Endothelial cell of umbilical vein (primary cell): Measurements from ENCODE around the gene CHI3L1. TPM values are rescaled to one million over a fixed set of nuclear protein-coding genes. Genes with fewer than 3 reads are reported as not detected.

ENCODE experiments used
- BruUV-seq: library from RNA; stranded (reverse); fragments of 400-500 nt; replicated peaks from 2 replicates; lab custom pipeline; 2021; lab: Mats Ljungman, UMichigan
- CTCF ChIA-PET: fragments of 300-600, 350-600 bp; sonication (Branson Sonifier 250); formaldehyde crosslinking; loops from one replicate; lab custom pipeline; 2021; ENCODE audit warnings: antibody characterized with exemption, inconsistent platforms; lab: Charles Lee
- POLR2A ChIA-PET: fragments of 300-600, 350-600 bp; sonication (Branson Sonifier 250); formaldehyde crosslinking; loops from one replicate; lab custom pipeline; 2021; ENCODE audit warnings: antibody characterized with exemption, inconsistent platforms; lab: Charles Lee
- DNase-seq: peaks from one replicate; pipeline ENCODE4 v3.0.0-alpha.2; 2011; ENCODE audit warnings: low read depth, low spot score
- FAIRE-seq: peaks from 2 replicates; lab custom pipeline; 2011; peaks lifted over from hg19 to GRCh38; lab: Jason Lieb, UNC
- H2AFZ ChIP-seq: 2 replicates; pipeline ENCODE4 v1.6.0; 2012; ENCODE audit warnings: low read depth, low read length, control low read depth, inconsistent platforms
- H3K27ac ChIP-seq: 2 replicates; pipeline ENCODE4 v1.5.1; 2011; ENCODE audit warnings: low read depth, mild to moderate bottlenecking, control low read depth, low read length, moderate library complexity; ENCODE audit not compliant: insufficient read depth
- H3K27me3 ChIP-seq, 2 experiments: 2 replicates each; pipeline versions ENCODE4 v1.6.0 to v1.6.1; 2011; ENCODE audit warnings: low read length in 2 of 2, mixed read lengths in 1 of 2; ENCODE audit not compliant: control insufficient read depth in 2 of 2, insufficient read depth in 2 of 2
- H3K36me3 ChIP-seq, 2 experiments: 2 replicates in 1 of 2; 3 replicates in 1 of 2; pipeline ENCODE4 v1.5.1; 2011; ENCODE audit warnings: low read length in 2 of 2, mild to moderate bottlenecking in 1 of 2, moderate library complexity in 1 of 2; ENCODE audit not compliant: control insufficient read depth in 2 of 2, insufficient read depth in 2 of 2; ENCODE audit errors: extremely low read depth in 1 of 2
- H3K4me1 ChIP-seq: 3 replicates; pipeline ENCODE4 v1.5.1; 2011; ENCODE audit warnings: mild to moderate bottlenecking, low read length; ENCODE audit not compliant: control insufficient read depth, insufficient read depth; ENCODE audit errors: extremely low read depth
- H3K4me2 ChIP-seq: 2 replicates; pipeline ENCODE4 v1.6.1; 2011; ENCODE audit warnings: low read length, control low read depth, mixed read lengths; ENCODE audit not compliant: insufficient read depth
- H3K4me3 ChIP-seq, 3 experiments: fragments of 200-600 bp in 1 of 3; sonication (generic), shearing (Covaris generic) in 1 of 3; replicated peaks in 1 of 3; 2 replicates each; pipeline ENCODE4 v1.5.1; 2011 to 2016; ENCODE audit warnings: control low read depth in 3 of 3, low read length in 3 of 3, mild to moderate bottlenecking in 2 of 3, inconsistent platforms in 1 of 3, low read depth in 1 of 3, moderate library complexity in 1 of 3; ENCODE audit not compliant: insufficient read depth in 1 of 3
- H3K79me2 ChIP-seq: 2 replicates; pipeline ENCODE4 v1.6.0; 2012; ENCODE audit warnings: low read length, inconsistent platforms; ENCODE audit not compliant: control insufficient read depth, insufficient read depth
- H3K9ac ChIP-seq: replicated peaks from 2 replicates; pipeline ENCODE3; 2011; ENCODE audit warnings: low read length, control low read depth; ENCODE audit not compliant: insufficient read depth; ENCODE audit errors: extremely low read depth
- H3K9me1 ChIP-seq: replicated peaks from 3 replicates; pipeline ENCODE4 v1.6.0; 2011; ENCODE audit warnings: mild to moderate bottlenecking, low read length; ENCODE audit not compliant: control insufficient read depth, insufficient read depth; ENCODE audit errors: extremely low read depth
- H3K9me3 ChIP-seq: replicated peaks from 2 replicates; pipeline ENCODE4 v1.5.1; 2012; ENCODE audit warnings: low read length, inconsistent platforms; ENCODE audit not compliant: control insufficient read depth, insufficient read depth
- H4K20me1 ChIP-seq: replicated peaks from 2 replicates; pipeline ENCODE3; 2011; ENCODE audit warnings: mild to moderate bottlenecking, low read length; ENCODE audit not compliant: control insufficient read depth, insufficient read depth; ENCODE audit errors: extremely low read depth
- EZH2 ChIP-seq: IDR thresholded peaks from 2 replicates; pipeline ENCODE4 v1.6.1; 2012; ENCODE audit warnings: borderline replicate concordance, low read depth, mild to moderate bottlenecking, moderate library complexity, low read length, inconsistent platforms; ENCODE audit not compliant: severe bottlenecking
- FOS ChIP-seq: IDR thresholded peaks from 2 replicates; pipeline ENCODE4 v1.6.1; 2011; ENCODE audit warnings: mild to moderate bottlenecking, low read length, moderate library complexity, borderline replicate concordance; ENCODE audit not compliant: insufficient read depth
- GATA2 ChIP-seq: IDR thresholded peaks from 2 replicates; pipeline ENCODE4 v1.7.0; 2011; ENCODE audit warnings: low read depth, mild to moderate bottlenecking, moderate library complexity, mixed read lengths, low read length; ENCODE audit not compliant: insufficient read length, insufficient read depth
- JUN ChIP-seq: IDR thresholded peaks from 2 replicates; pipeline ENCODE4 v1.6.1; 2011; ENCODE audit warnings: borderline replicate concordance, low read depth; ENCODE audit not compliant: insufficient read length, insufficient read depth
- MYC ChIP-seq: IDR thresholded peaks from one replicate; pipeline ENCODE4 v1.6.1; 2011; ENCODE audit warnings: mild to moderate bottlenecking, low read depth, low read length
- POLR2A ChIP-seq: IDR thresholded peaks from 2 replicates; pipeline ENCODE4 v1.6.1; 2012; ENCODE audit warnings: low read depth, mild to moderate bottlenecking, control low read depth, low read length
- POLR2AphosphoS5 ChIP-seq: IDR thresholded peaks from 2 replicates; pipeline ENCODE4 v1.6.1; 2012; ENCODE audit warnings: low read depth, mild to moderate bottlenecking, control low read depth, low read length, moderate library complexity; ENCODE audit not compliant: insufficient read depth
- dilution Hi-C: fragments of 300-500 bp; cut with MboI; formaldehyde crosslinking; loops from one replicate; pipeline ENCODE4 v1.15.0; 2019; ENCODE audit warnings: low sequenced_read_pairs; ENCODE audit not compliant: extremely low pct_ligation_motif_present
- intact Hi-C: fragments of 100-400 bp; cut with micrococcal nuclease; formaldehyde crosslinking; loops from one replicate; pipeline ENCODE4 v1.10.0; 2022
- polyA plus RNA-seq, 4 experiments: library from polyadenylated mRNA; depleted of rRNA in 3 of 4; stranded (reverse) in 3 of 4; unstranded in 1 of 4; fragments of >200 nt; gene quantifications; 2 replicates each; pipeline versions ENCODE4 v1.2.1 to v1.2.3, GENCODE V29; 2011 to 2012; ENCODE audit warnings: missing spikeins in 1 of 4
- total RNA-seq: library from RNA; stranded (reverse); gene quantifications from 2 replicates; pipeline ENCODE4 v1.2.3, GENCODE V29; 2021
- TF ChIP-seq, protein P1 (sequence below): IDR thresholded peaks from 2 replicates; pipeline ENCODE4 v1.6.1; 2011; ENCODE audit not compliant: insufficient read depth, insufficient read length
- TF ChIP-seq, protein P2 (sequence below), 2 donors: IDR thresholded peaks; 1 replicate in 1 of 2; 2 replicates in 1 of 2; pipeline ENCODE4 v1.5.1; 2011; ENCODE audit warnings: low read length in 2 of 2, mild to moderate bottlenecking in 2 of 2, moderate library complexity in 2 of 2, control low read depth in 1 of 2, inconsistent platforms in 1 of 2, low read depth in 1 of 2; ENCODE audit not compliant: insufficient read depth in 1 of 2; ENCODE audit errors: extremely low read depth in 1 of 2

The CHI3L1 gene
- total and polyA plus RNA-seq, 2 donors (not counting 3 experiments of a cell fraction or from before 2014, with no cell fraction given): not detected

DNA sequence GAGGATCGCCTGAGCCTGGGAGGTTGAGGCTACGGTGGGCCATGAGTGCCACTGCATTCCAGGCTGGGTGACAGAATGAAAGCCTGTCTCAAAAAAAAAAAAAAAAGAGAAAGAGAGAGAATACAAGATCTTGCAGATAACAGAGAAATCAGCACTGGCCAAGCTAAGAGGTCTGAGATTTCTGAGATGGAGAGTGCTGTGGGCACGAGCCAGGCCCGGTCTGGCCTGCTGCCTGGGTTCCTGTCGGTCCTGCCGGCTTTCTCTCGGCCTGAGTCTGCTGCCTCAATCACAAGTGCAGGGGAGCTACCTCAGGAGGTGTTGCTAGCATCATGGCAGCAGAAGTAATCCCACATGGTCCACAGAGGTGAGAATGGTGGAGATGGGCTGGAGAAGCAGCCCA, 40.0 kb downstream of the CHI3L1 start:
- H3K79me2 ChIP-seq: no peaks in the 10 kb centered on the region
- ChIA-PET CTCF (interaction anchor here (2.8 to 3.0 kb wide), 2 partner anchors 26 to 29 kb away, joined by 11 to 16 read pairs; no protein-coding TSS in a partner anchor), POLR2A (no interaction called here)
- no peak overlapping the region for H3K4me2 ChIP-seq
- dilution Hi-C loops: no loop called here
- H3K9me3 ChIP-seq: no peaks in the 10 kb centered on the region
- no peak overlapping the region for H3K4me3 ChIP-seq
- TF ChIP-seq GATA2 (no peak), POLR2AphosphoS5 (no peak), FOS (no peak), POLR2A (no peak), JUN (no peak), MYC (no peak), EZH2 (no peak)
- TF ChIP-seq, protein P1, sequence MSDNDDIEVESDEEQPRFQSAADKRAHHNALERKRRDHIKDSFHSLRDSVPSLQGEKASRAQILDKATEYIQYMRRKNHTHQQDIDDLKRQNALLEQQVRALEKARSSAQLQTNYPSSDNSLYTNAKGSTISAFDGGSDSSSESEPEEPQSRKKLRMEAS: no peak
- TF ChIP-seq, protein P2, sequence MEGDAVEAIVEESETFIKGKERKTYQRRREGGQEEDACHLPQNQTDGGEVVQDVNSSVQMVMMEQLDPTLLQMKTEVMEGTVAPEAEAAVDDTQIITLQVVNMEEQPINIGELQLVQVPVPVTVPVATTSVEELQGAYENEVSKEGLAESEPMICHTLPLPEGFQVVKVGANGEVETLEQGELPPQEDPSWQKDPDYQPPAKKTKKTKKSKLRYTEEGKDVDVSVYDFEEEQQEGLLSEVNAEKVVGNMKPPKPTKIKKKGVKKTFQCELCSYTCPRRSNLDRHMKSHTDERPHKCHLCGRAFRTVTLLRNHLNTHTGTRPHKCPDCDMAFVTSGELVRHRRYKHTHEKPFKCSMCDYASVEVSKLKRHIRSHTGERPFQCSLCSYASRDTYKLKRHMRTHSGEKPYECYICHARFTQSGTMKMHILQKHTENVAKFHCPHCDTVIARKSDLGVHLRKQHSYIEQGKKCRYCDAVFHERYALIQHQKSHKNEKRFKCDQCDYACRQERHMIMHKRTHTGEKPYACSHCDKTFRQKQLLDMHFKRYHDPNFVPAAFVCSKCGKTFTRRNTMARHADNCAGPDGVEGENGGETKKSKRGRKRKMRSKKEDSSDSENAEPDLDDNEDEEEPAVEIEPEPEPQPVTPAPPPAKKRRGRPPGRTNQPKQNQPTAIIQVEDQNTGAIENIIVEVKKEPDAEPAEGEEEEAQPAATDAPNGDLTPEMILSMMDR (IDR thresholded peaks at IDR 0.05; ENCODE audit: extremely low read depth in 1 of 2, insufficient read depth in 1 of 2, low read depth in 1 of 2, low read length in 2 of 2): no peak
- BruUV-seq: no TSS peak
- no peaks in the 10 kb centered on the region for H4K20me1 ChIP-seq
- no peak for FAIRE-seq
- no peak overlapping the region for H2AFZ ChIP-seq
- peaks cover 0 to 15% of the 10 kb centered on the region in 2 experiments for H3K27me3 ChIP-seq
- no peaks in the 10 kb centered on the region for H3K36me3 ChIP-seq
- H3K27ac ChIP-seq: no peak overlapping the region
- H3K9me1 ChIP-seq: no peaks in the 10 kb centered on the region
- no peaks in the 10 kb centered on the region for H3K4me1 ChIP-seq
- DNase-seq: no peak
- H3K9ac ChIP-seq: no peak overlapping the region
- intact Hi-C loops: no loop called here
